OCI-M2 (cell line): ENCODE measurements around the gene LYL1.

ENCODE experiments used
- DNase-seq: peaks from one replicate; lab custom pipeline; 2025; ENCODE audit not compliant: unreplicated experiment; lab: John Stamatoyannopoulos, UW

Gene LYL1

DNA sequence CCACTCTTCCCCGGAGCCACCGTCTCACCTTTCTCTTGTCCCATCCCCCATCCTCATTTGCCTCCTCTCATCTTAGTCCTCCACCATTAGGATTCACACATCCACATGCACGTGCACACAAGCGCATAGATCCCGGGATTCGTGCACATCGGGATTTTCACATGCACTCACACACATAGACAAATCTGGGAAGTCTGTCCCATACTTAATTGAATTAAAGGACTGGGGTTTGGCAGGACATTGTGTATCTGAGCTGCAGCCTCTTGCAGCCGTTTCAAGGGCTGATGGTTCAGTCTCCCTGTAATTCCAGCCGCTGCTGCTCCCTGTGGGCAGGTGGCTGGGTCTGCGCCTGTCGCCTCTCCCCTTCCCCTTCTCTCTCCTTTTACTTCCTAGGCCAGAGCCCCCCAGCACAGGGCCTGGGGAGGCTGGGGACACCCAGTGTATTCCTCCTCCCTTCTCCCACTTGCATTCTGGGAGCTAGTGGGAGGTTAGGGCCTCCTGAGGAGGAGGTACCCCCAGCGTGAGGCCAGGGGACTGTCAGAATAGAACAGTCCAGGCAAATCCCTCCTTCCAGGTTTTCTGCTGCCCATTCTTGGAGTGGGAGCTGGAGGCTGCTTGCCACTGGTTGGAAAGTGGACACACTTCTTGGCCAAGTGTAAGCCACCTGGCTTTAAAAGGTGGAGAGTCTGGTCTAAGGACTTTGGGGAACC, 43.6 kb downstream of the LYL1 start:
- no peak for DNase-seq

DNA sequence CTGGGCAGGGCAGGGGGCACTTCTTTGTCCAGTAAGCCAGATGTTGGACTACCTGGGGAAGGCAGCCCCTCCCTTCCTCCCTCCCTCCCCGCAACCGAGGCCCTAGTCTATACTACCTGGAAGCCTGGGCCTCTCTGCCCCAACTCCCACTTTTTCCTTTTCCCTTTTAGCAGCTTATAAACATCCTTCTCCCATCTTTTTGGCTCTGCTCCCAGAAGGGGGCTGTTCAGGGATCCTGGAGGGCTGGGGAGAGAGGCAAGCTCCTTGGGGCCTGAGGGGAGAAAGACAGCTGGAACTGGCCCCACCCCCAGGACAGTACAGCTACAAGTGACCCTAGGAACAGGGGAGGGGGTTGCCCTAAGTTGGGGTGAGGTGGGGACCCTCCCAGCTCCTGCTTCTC, 44.9 kb downstream of the LYL1 start:
- DNase-seq, result no peak

DNA sequence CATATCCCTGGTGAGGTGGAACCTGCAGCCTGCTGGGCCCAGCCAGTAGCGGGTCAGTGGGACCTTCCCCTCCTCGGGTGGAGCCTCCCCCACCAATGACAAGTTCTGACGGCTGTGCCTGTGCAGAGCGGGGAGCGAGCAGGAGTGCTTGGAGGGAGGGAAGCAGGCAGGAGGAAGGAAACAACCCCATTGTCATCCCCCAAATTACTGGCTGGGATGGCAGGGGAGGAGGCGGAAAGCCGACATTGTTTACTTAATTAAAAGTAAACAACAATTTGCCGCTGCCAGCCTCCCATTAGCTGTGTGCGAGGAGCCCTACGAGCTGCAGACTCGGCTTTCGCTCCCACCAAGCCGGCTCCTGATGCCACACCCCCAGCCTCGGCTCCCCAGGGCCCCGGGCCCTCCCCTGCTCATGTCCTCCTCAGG, 45.5 kb downstream of the LYL1 start:
- no peak for DNase-seq

DNA sequence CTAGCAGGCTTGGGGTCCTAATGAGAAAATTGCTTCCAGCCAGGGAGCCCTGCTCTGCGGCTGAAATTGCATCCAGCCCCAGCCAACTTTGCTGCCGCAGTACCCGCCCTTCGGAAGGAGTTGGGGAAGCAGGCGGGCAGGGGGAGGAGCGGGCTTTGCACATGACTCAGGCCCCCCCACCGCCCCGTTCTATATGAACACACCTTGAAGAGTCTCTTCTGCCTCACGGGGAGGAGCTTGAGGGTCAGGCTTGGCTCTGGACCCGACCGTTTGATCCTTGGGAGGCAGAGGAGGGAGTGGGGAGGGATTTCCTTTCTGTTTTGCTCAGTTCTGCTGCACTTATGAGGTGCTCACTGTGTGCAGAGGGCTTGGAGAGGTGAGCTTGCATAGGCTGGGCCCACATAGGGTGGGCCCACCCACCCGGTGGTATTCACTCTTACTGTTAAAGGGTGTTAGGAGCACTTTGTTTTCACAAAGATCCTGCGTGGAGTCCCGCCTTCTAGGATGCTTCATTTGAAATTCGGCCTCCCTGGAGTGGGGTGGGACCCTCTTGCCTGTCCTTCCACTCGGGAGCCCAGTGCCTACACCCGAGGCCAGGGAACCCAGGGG, 46.5 kb downstream of the LYL1 start:
- no peak for DNase-seq

- DNase-seq, result no peak
Observed at GRCh38 chr19:13055213-13056051, 47.2 kb downstream of the LYL1 start.

DNA sequence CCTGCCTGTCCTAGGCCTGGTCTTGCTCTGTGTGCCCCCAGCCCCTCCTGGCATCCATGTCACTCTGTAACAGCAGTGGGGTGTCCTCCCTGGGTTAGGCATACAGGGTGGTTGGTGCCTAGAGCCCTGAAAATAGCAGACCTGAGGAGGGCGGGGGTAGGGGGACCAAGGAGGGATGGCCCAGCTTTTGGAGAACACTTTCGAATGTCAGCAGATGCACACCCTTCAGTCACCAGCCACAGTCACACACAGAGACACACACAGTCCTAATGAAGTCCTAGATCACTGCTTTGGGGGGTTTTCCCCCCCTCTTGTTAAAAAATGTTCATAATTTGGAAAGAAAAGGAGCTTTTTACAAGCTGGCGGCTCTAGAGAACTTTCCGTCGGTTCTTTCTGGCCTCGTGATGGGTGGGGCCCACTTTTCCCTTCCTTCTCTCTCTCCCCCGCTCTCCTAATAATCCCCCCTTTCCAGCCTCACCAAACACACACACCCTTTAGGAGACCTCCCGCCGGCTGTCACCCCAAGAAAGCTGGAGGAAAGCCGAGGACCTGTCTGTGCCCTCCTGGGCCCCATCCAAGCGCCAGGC, 47.9 kb downstream of the LYL1 start:
- DNase-seq, result no peak

- no peak for DNase-seq
Observed at GRCh38 chr19:13053761-13054625, 48.7 kb downstream of the LYL1 start.

DNA sequence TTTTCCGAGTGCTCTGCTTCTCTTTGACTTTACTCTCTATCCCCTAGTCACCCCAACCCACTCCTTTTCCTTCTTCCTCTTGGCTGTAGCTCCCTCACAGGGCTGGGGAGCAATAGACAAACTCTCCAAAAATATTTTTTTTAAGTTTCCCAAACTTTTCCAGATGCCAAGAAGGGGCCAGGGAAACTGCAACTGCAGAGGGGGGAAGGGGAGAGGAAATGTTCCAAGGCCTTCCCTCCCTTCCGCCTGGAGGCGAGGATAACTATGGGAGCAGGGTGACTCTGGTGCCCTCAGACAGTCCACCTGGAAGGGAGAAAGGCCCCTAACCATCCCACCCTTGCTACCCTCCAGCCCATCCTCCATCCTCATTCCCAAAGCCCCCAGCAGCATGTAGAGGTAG, 49.4 kb downstream of the LYL1 start:
- no peak for DNase-seq

DNA sequence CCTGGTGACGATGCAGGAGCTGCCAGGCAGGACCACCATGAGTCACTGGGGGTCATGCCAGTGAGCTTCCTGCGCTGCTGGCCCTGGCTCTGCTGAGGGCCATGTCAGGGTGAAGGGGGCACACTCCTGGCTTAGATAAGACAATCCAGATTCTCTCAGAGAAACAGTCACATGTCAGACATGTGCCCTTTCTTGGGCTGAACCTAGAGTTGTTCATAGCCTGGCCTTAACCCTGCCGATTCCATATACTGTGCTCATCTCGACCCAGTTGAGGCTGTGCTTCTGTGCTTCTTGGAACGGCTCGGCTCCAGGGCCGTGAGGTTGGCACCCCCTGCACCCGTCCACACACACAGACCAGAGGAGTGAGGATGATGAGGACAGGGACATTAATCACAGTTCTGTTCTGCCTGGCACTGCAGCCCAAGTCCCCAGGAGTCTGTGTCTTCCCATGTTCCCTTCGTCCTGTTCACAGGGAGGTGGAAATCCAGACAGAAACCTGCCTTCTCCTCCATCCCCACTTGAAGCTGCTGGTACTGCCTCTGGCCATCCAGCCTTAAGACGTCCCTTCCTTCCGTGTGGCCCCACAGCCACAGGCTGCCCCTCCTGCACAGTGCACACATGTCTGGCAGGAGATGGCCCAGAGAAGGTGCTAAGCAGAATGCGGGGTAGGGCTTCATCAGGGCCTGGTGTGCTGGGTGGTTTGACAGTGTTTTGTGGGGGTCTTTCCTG, 50.0 kb downstream of the LYL1 start:
- no peak for DNase-seq

DNA sequence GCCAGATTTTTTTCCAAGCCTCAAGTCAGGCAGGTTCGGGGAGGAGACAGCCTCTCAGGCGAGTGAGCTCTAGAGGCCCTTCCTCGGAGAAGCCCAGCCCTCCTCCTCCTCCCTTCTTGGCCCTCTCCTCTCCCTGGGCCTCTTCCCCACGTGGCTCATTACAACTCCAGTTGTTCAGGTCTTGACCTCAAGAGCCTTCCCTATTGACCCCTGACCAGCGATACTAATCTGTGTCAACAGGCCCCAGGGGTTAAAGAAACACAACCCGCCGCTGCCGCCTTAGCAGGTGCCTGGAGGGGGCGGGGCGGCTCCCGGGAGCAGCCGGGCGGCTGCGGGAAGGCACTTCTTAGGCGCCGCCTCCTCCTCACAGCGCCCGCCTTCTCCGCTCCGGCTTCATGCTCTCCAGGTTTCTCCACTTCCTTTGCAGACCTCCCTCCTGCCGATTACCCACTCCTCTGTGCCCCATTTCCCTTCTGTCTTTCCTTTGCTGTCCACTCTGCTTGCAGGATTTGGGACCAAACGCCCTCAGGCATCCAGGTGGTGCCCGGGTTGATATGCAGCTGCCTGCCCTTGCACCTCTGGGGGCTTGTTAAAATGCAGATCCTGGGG, 51.0 kb downstream of the LYL1 start:
- DNase-seq, result no peak

DNA sequence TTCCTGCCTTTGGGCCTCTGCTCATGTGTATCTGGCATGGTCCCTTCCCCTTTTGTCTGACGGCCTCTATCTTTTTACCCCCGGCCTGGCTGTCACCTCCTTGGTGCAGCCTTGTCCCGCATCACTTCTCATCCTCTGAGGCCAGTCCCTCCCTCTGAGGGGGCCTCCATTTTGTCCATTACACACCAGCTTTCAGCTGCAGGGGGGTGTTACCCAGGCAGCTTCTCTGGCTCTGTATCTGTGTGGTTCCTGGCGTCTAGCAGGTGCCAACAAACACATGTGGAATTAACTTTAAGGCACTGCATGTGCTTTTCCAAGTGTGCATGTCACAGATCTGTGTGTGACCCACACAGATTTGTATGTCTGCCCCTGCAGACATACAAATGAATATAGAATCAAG, 52.4 kb downstream of the LYL1 start:
- DNase-seq, result no peak
